Dermis blood vessel endothelial cell (primary cell): ENCODE results near the gene NFATC4. TPM values are rescaled to one million over a fixed set of nuclear protein-coding genes. Genes with fewer than 3 reads are reported as not detected.
A peak's percentile ranks its signal among the peaks of the same experiment; 100 is the strongest.

Experiments used
- DNase-seq: peaks from one replicate; pipeline ENCODE4 v3.0.0; 2010
- total RNA-seq: library from RNA; depleted of rRNA; stranded (reverse); fragments of >200 nt; gene quantifications from 2 replicates; pipeline ENCODE4 v1.2.3, GENCODE V29; 2014

Gene NFATC4
- total RNA-seq = 8.8 and 11.1 TPM in 2 replicates

GRCh38 chr14:24367514-24368211 is at the start of gene NFATC4:
Gene NFATC4 (plus strand): TSS chr14:24368184. CDS start chr14:24368341, 157 bp downstream.
- DNase-seq = peak; percentile 92

GRCh38 chr14:24321212-24321975 is 46.6 kb upstream of the NFATC4 start:
- DNase-seq = no peak

- no peak for DNase-seq
Measured at GRCh38 chr14:24322672-24323071, 45.3 kb upstream of the NFATC4 start.

GRCh38 chr14:24323341-24323740 is 44.6 kb upstream of the NFATC4 start:
- DNase-seq = no peak

GRCh38 chr14:24324024-24324423 is 44.0 kb upstream of the NFATC4 start:
- DNase-seq = no peak

GRCh38 chr14:24325041-24325530 is 42.9 kb upstream of the NFATC4 start:
- DNase-seq = no peak

GRCh38 chr14:24325963-24326362 is 42.0 kb upstream of the NFATC4 start:
- DNase-seq = no peak

GRCh38 chr14:24327303-24327702 is 40.7 kb upstream of the NFATC4 start:
- no peak for DNase-seq

GRCh38 chr14:24327914-24328313 is 40.1 kb upstream of the NFATC4 start:
- DNase-seq = peak; percentile 54

- no peak for DNase-seq
Measured at GRCh38 chr14:24329073-24329663, 38.8 kb upstream of the NFATC4 start.

- no peak for DNase-seq
Measured at GRCh38 chr14:24329736-24330135, 38.2 kb upstream of the NFATC4 start.

- DNase-seq = no peak
Measured at GRCh38 chr14:24330973-24331674, 36.9 kb upstream of the NFATC4 start.

- DNase-seq = no peak
Measured at GRCh38 chr14:24331731-24332267, 36.2 kb upstream of the NFATC4 start.

- peak; percentile 73 for DNase-seq
Measured at GRCh38 chr14:24332268-24332993, 35.6 kb upstream of the NFATC4 start.

GRCh38 chr14:24334431-24335291 is 33.3 kb upstream of the NFATC4 start, which contains the start of gene ADCY4:
Gene ADCY4 (minus strand): TSS chr14:24335071. CDS start chr14:24334652, 419 bp downstream.
- peak; percentile 61 for DNase-seq

GRCh38 chr14:24335461-24336171 is 32.4 kb upstream of the NFATC4 start:
- peak; percentile 47 for DNase-seq

- DNase-seq = no peak
Measured at GRCh38 chr14:24337144-24337823, 30.7 kb upstream of the NFATC4 start.

GRCh38 chr14:24337824-24338175 is 30.2 kb upstream of the NFATC4 start:
- DNase-seq = no peak

- no peak for DNase-seq
Measured at GRCh38 chr14:24338843-24339242, 29.1 kb upstream of the NFATC4 start.
